Nephron (organoid): ENCODE results near the gene EIF5A2.

Experiments used
- H3K27ac Mint-ChIP-seq, 3 experiments: 2 replicates each; pipeline ENCODE4 v1.8.0; 2020; ENCODE audit warnings: mixed read lengths in 3 of 3, mild to moderate bottlenecking in 2 of 3, moderate library complexity in 1 of 3
- H3K27me3 Mint-ChIP-seq: 2 replicates; pipeline ENCODE4 v1.8.0; 2021; ENCODE audit warnings: low read depth, mild to moderate bottlenecking, moderate library complexity, mixed read lengths
- H3K36me3 Mint-ChIP-seq: 2 replicates; pipeline ENCODE4 v1.8.0; 2020; ENCODE audit warnings: low read depth, mixed read lengths
- H3K4me1 Mint-ChIP-seq: 2 replicates; pipeline ENCODE4 v1.8.0; 2020; ENCODE audit warnings: mixed read lengths
- H3K4me3 Mint-ChIP-seq, 3 experiments: 2 replicates each; pipeline ENCODE4 v1.8.0; 2020; ENCODE audit warnings: mild to moderate bottlenecking in 3 of 3, mixed read lengths in 3 of 3, moderate library complexity in 2 of 3
- H3K9me3 Mint-ChIP-seq: 2 replicates; pipeline ENCODE4 v1.8.0; 2020; ENCODE audit warnings: mixed read lengths
- TF ChIP-seq, protein P1 (sequence below), 3 experiments: fragments of 200-600 bp; sonication (generic); IDR thresholded peaks; one replicate each; pipeline ENCODE4 v1.5.0; 2021; ENCODE audit warnings: antibody characterized with exemption in 3 of 3; ENCODE audit not compliant: unreplicated experiment in 3 of 3

Gene EIF5A2

DNA sequence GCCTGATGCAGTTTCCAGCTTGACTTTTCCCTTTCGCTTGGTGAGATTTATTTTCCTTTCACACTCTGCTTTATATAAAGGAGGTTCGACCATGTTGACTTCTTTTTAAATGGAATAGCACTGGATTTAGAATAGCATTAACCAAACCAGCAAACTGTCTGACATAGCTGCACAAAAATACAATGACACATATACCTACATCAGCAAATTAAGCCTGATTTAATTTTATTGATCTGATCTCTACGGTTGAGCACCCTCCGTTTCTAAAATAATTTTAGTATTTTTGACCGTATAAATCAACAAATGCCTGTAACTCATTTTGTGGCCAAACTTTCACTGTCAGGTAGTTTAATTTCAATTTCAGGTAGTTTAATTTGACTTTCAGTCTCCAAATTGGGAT, 5.8 kb upstream of the EIF5A2 start:
- Mint-ChIP-seq H3K27me3 (peaks cover 3% of the 10 kb centered on the region), H3K4me3 (no peak overlapping the region), H3K4me1 (no peaks in the 10 kb centered on the region), H3K36me3 (peaks cover 7% of the 10 kb centered on the region), H3K9me3 (peaks cover 37% of the 10 kb centered on the region), H3K27ac (no peak overlapping the region)
- TF ChIP-seq, protein P1, sequence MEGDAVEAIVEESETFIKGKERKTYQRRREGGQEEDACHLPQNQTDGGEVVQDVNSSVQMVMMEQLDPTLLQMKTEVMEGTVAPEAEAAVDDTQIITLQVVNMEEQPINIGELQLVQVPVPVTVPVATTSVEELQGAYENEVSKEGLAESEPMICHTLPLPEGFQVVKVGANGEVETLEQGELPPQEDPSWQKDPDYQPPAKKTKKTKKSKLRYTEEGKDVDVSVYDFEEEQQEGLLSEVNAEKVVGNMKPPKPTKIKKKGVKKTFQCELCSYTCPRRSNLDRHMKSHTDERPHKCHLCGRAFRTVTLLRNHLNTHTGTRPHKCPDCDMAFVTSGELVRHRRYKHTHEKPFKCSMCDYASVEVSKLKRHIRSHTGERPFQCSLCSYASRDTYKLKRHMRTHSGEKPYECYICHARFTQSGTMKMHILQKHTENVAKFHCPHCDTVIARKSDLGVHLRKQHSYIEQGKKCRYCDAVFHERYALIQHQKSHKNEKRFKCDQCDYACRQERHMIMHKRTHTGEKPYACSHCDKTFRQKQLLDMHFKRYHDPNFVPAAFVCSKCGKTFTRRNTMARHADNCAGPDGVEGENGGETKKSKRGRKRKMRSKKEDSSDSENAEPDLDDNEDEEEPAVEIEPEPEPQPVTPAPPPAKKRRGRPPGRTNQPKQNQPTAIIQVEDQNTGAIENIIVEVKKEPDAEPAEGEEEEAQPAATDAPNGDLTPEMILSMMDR (IDR thresholded peaks at IDR 0.05; ENCODE audit: unreplicated experiment in 3 of 3), result no peak

DNA sequence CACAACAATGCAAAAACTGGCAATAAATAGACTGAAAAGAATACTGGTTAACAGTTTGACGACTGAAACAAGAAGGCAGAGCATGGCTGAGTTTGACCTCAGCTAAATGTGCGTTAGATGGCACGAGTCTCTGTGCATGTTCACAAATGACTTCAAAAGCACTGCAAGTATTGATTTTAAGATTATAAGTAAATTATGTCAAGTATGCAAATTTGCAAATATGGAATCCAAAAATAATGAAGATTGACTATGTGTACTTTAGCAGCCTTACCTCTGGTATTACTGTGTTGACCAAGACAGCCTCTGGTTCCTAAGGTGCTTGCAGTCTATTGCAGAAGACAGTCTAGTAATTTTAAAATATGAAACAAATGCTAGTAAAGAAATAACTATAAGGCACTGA, 2.6 kb upstream of the EIF5A2 start:
- Mint-ChIP-seq H3K9me3 (peaks cover 24% of the 10 kb centered on the region), H3K4me3 (no peak overlapping the region), H3K36me3 (no peaks in the 10 kb centered on the region), H3K27me3 (peaks cover 12% of the 10 kb centered on the region), H3K27ac (no peak overlapping the region), H3K4me1 (peaks cover 13% of the 10 kb centered on the region)
- TF ChIP-seq, protein P1 (IDR thresholded peaks at IDR 0.05; ENCODE audit: unreplicated experiment in 3 of 3), result no peak

DNA sequence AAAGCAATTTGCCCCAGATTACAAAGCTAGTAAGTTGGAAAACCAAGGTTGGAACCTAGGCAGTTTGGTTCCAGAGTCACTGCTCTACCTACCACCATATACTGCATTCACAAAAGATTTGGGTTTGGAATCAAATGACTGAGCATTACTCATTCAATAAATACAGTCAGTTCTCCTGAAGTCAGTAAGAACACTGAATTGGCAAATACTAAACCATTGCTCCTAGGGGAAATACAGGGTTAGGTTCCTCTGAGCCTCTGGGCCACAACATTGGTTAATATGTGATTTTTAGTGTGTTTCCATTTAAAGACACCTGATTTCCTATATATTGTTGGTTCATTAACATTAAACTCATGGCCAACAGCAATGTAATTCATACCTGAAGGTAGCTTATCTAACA, 2.1 kb upstream of the EIF5A2 start:
- H3K27ac Mint-ChIP-seq, result no peak overlapping the region
- peaks cover 12% of the 10 kb centered on the region for H3K27me3 Mint-ChIP-seq
- TF ChIP-seq, protein P1 (IDR thresholded peaks at IDR 0.05; ENCODE audit: unreplicated experiment in 3 of 3), result no peak
- peaks cover 13% of the 10 kb centered on the region for H3K4me1 Mint-ChIP-seq
- H3K4me3 Mint-ChIP-seq, result peak overlapping the region; percentile 11 to 66 (median 31)
- no peaks in the 10 kb centered on the region for H3K36me3 Mint-ChIP-seq
- H3K9me3 Mint-ChIP-seq, result peaks cover 23% of the 10 kb centered on the region

DNA sequence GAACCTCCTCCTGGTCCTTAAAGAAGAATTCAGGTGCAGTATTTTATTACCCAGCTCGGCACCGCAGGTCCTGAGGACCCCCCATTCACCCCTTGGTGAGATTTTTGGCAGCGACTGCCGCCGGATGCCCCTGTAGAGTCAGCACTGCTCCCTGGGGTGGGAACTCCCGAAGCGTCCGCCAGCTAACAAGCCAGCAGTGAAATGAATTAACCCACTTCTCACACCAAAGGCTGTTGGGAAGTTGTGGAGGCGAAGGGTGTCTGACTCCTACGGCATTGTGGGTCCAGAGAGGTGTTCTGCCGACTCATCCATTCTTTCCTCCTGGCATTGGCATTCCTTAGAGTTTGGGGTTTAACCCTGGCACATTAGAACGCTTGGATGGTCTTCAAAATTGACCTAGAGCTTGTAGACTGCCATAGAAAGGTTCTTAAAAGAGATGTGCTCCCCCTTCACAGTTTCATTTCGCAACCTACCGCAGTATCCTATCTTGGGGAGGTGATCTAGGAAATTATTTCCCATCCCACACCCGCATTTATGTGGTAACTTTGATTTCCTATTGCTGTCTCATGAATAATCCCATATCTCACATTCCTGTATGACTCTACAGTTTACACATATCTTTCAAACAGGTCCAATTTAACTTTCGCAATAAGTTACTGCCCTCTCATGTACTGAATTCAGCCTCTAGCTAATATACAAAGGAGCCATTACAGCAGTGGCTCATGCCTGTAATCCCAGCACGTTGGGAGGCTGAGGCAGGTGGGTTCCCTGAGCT, 879 bp upstream of the EIF5A2 start:
- H3K27me3 Mint-ChIP-seq, result peaks cover 12% of the 10 kb centered on the region
- H3K4me1 Mint-ChIP-seq, result peaks cover 13% of the 10 kb centered on the region
- H3K4me3 Mint-ChIP-seq, result peak overlapping the region; percentile 93 to 99 (median 97)
- TF ChIP-seq, protein P1 (IDR thresholded peaks at IDR 0.05; ENCODE audit: unreplicated experiment in 3 of 3), result no peak
- H3K9me3 Mint-ChIP-seq, result peaks cover 19% of the 10 kb centered on the region
- H3K27ac Mint-ChIP-seq, result peak overlapping the region in 2 of 3 experiments; percentile 7 to 46
- H3K36me3 Mint-ChIP-seq, result no peaks in the 10 kb centered on the region

DNA sequence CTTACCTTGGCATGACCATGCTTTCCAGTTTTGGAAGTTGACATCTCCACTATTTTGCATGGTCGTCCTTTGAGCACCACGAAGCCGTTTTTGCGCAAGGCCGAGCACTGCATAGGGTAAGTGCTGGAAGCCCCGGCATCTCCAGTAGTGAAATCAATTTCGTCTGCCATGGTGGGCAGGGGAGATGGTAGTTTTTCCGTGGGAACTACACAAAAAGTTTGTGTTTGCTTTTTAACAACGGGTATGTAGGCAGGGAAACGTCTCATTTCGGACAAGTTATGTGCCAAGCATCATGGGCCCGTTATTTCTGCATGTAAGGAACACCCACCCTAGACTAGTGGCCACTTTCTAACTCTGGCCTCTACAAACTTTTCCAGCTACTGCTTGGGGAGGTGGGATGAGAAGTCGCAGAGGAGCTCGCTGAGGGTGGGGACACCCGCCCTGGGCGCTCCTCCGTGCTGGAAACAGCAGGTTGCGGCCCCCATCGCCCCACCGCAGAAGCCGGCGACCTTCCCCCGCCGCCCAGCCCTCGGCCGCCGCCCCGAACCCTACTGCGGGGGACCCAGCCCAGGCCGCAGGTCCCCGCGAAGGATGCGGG, 701 bp downstream of the EIF5A2 start:
- H3K9me3 Mint-ChIP-seq, result peaks cover 19% of the 10 kb centered on the region
- peaks cover 5% of the 10 kb centered on the region for H3K36me3 Mint-ChIP-seq
- H3K27ac Mint-ChIP-seq, result no peak overlapping the region
- peaks cover 12% of the 10 kb centered on the region for H3K27me3 Mint-ChIP-seq
- H3K4me1 Mint-ChIP-seq, result peaks cover 13% of the 10 kb centered on the region
- H3K4me3 Mint-ChIP-seq, result peak overlapping the region; percentile 93 to 99 (median 97)
- TF ChIP-seq, protein P1 (IDR thresholded peaks at IDR 0.05; ENCODE audit: unreplicated experiment in 3 of 3), result no peak
